DOHH2 (cell line): ENCODE results near the gene SLC38A1.
A peak's percentile ranks its signal among the peaks of the same experiment; 100 is the strongest.

Source experiments
- H3F3A ChIP-seq: fragments of 200-600 bp; sonication (generic), shearing (Covaris generic); 2 replicates; pipeline ENCODE4 v1.6.0; 2016; ENCODE audit warnings: antibody characterized with exemption, mild to moderate bottlenecking; ENCODE audit not compliant: control insufficient read depth, insufficient read depth
- H3K27ac ChIP-seq: fragments of 200-600 bp; sonication (generic); 2 replicates; pipeline ENCODE4 v1.5.1; 2014; ENCODE audit warnings: low read depth, mild to moderate bottlenecking, low read length, moderate library complexity
- H3K27me3 ChIP-seq: fragments of 200-600 bp; sonication (generic); 2 replicates; pipeline ENCODE4 v1.6.1; 2014; ENCODE audit warnings: mild to moderate bottlenecking, low read length, mixed read lengths; ENCODE audit not compliant: control insufficient read depth
- H3K36me3 ChIP-seq: fragments of 200-600 bp; sonication (generic); 2 replicates; pipeline ENCODE4 v1.6.1; 2014; ENCODE audit warnings: mild to moderate bottlenecking, low read length, moderate library complexity, mixed read lengths; ENCODE audit not compliant: control insufficient read depth
- H3K4me1 ChIP-seq: fragments of 200-600 bp; sonication (generic); 2 replicates; pipeline ENCODE4 v1.6.1; 2014; ENCODE audit warnings: mild to moderate bottlenecking, low read length, mixed read lengths; ENCODE audit not compliant: control insufficient read depth
- H3K4me2 ChIP-seq: fragments of 200-600 bp; sonication (generic); 2 replicates; pipeline ENCODE4 v1.6.0; 2014; ENCODE audit warnings: mild to moderate bottlenecking, low read length, moderate library complexity
- H3K4me3 ChIP-seq: fragments of 200-600 bp; sonication (generic); 2 replicates; pipeline ENCODE4 v1.5.1; 2014; ENCODE audit warnings: mild to moderate bottlenecking, low read length, mixed read lengths
- H3K79me2 ChIP-seq: fragments of 200-600 bp; sonication (generic); 2 replicates; pipeline ENCODE4 v1.6.1; 2014; ENCODE audit warnings: mild to moderate bottlenecking, low read length, mixed read lengths; ENCODE audit not compliant: control insufficient read depth
- H3K9me2 ChIP-seq: fragments of 200-600 bp; sonication (generic); replicated peaks from 2 replicates; pipeline ENCODE4 v1.6.1; 2014; ENCODE audit warnings: mild to moderate bottlenecking, low read length, mixed read lengths; ENCODE audit not compliant: control insufficient read depth
- H3K9me3 ChIP-seq: fragments of 200-600 bp; sonication (generic); 2 replicates; pipeline ENCODE4 v1.6.1; 2014; ENCODE audit warnings: antibody characterized with exemption, low read length, mixed read lengths; ENCODE audit not compliant: control insufficient read depth, insufficient read depth
- H4K20me1 ChIP-seq: fragments of 200-600 bp; sonication (generic); 2 replicates; pipeline ENCODE4 v1.6.0; 2014; ENCODE audit warnings: low read depth, mild to moderate bottlenecking, antibody characterized with exemption, low read length, moderate library complexity; ENCODE audit not compliant: control insufficient read depth, insufficient read depth
- EZH2phosphoT487 ChIP-seq: fragments of 200-600 bp; sonication (generic); IDR thresholded peaks from 2 replicates; pipeline ENCODE4 v1.6.1; 2017; ENCODE audit warnings: borderline replicate concordance, mild to moderate bottlenecking, antibody characterized with exemption, low read length, moderate library complexity, mixed read lengths
- TF ChIP-seq, protein P1 (sequence below): fragments of 200-600 bp; sonication (generic); IDR thresholded peaks from one replicate; pipeline ENCODE4 v1.5.1; 2014; ENCODE audit warnings: antibody characterized with exemption, mild to moderate bottlenecking, low read depth, low read length; ENCODE audit not compliant: poor library complexity, severe bottlenecking

Gene SLC38A1

DNA sequence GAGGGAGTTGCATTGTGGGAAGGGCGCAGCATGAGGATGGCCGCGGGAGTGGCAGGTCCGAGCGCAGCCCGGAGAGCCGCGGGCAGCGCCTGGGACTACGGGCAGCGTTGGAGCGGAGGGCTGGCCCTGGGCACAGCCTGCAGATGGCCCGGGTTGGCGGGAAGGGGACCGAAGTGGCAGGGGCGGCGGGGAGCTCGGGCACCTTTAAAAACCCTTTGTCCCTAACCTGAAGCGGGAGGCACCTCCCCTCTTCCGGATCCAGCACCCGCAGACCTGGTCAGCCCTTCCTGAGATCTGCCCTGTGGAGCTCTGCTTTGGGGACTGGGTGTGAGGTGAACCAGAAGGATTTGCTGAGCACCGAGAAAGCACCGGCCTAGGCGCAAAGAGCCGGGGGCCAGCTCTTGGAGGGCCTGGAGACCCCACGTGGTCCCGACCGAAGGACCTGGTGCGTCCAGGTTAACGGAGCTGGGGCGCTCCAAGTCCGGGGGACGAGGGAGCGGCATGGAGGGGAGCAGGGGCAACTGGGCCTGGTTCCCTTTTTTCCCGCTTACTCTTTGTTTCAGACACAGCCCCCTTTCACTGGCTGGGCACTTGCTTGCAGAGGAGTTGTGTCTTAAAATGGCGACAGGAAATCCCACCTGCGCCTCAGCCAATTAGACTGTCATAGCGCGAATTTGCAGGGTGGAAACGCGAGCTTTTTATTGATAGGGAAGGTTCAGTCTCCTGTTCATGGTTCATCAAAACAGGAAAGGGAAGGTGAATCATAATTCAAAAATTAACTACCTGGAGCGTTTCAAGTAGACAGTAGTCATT lies 792 bp upstream of the SLC38A1 start:
- Histone ChIP-seq H4K20me1 (peaks cover 22% of the 10 kb centered on the region), H3K9me2 (no peaks in the 10 kb centered on the region), H3K4me3 (peak overlapping the region; percentile 96), H3K79me2 (peaks cover 79% of the 10 kb centered on the region), H3K27me3 (no peaks in the 10 kb centered on the region), H3F3A (peaks cover 9% of the 10 kb centered on the region; the same call in 1 of the 2 replicates), H3K9me3 (no peaks in the 10 kb centered on the region), H3K4me1 (peaks cover 40% of the 10 kb centered on the region), H3K27ac (peak overlapping the region; percentile 94), H3K36me3 (peaks cover 49% of the 10 kb centered on the region), H3K4me2 (peak overlapping the region; percentile 91)
- no peak for TF ChIP-seq EZH2phosphoT487
- TF ChIP-seq, protein P1, sequence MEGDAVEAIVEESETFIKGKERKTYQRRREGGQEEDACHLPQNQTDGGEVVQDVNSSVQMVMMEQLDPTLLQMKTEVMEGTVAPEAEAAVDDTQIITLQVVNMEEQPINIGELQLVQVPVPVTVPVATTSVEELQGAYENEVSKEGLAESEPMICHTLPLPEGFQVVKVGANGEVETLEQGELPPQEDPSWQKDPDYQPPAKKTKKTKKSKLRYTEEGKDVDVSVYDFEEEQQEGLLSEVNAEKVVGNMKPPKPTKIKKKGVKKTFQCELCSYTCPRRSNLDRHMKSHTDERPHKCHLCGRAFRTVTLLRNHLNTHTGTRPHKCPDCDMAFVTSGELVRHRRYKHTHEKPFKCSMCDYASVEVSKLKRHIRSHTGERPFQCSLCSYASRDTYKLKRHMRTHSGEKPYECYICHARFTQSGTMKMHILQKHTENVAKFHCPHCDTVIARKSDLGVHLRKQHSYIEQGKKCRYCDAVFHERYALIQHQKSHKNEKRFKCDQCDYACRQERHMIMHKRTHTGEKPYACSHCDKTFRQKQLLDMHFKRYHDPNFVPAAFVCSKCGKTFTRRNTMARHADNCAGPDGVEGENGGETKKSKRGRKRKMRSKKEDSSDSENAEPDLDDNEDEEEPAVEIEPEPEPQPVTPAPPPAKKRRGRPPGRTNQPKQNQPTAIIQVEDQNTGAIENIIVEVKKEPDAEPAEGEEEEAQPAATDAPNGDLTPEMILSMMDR = no peak

GRCh38 chr12:46267825-46268582 lies 839 bp downstream of the SLC38A1 start:
- peak overlapping the region; percentile 96 for H3K4me3 ChIP-seq
- peak overlapping the region; percentile 91 for H3K4me2 ChIP-seq
- H3K4me1 ChIP-seq = peaks cover 55% of the 10 kb centered on the region
- peaks cover 9% of the 10 kb centered on the region; the same call in 1 of the 2 replicates for H3F3A ChIP-seq
- no peaks in the 10 kb centered on the region for H3K9me3 ChIP-seq
- H3K27me3 ChIP-seq = no peaks in the 10 kb centered on the region
- H3K27ac ChIP-seq = peak overlapping the region; percentile 94
- no peak for TF ChIP-seq EZH2phosphoT487
- TF ChIP-seq, protein P1 = no peak
- H3K9me2 ChIP-seq = no peaks in the 10 kb centered on the region
- H3K36me3 ChIP-seq = peaks cover 63% of the 10 kb centered on the region
- H3K79me2 ChIP-seq = peaks cover 95% of the 10 kb centered on the region
- H4K20me1 ChIP-seq = peaks cover 35% of the 10 kb centered on the region

DNA sequence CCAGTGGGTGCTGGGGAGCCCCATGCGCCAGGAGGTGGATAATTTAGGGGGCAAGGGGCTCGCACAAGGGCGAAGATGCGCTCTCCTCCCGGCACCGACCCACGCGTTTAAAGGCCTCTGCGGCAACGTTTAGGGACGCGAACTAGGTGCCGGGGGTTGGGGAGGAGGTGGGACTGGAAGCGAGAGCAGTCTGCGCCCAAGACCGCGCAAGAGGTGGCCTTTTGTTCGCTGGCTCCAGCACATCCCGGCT lies 1.3 kb downstream of the SLC38A1 start:
- Histone ChIP-seq H3K79me2 (peaks cover 100% of the 10 kb centered on the region), H3K36me3 (peaks cover 68% of the 10 kb centered on the region), H4K20me1 (peaks cover 38% of the 10 kb centered on the region), H3K27me3 (no peaks in the 10 kb centered on the region), H3K27ac (peak overlapping the region; percentile 94), H3K9me2 (no peaks in the 10 kb centered on the region), H3K4me3 (peak overlapping the region; percentile 96), H3K4me1 (peaks cover 58% of the 10 kb centered on the region), H3K9me3 (no peaks in the 10 kb centered on the region), H3F3A (peaks cover 11% of the 10 kb centered on the region; the same call in 1 of the 2 replicates), H3K4me2 (peak overlapping the region; percentile 91)
- TF ChIP-seq EZH2phosphoT487 = no peak
- TF ChIP-seq, protein P1 = no peak
